CD8-positive, alpha-beta T cell (primary cell): ENCODE results near the gene WIPF3. TPM values are rescaled to one million over a fixed set of nuclear protein-coding genes. Genes with fewer than 3 reads are reported as not detected.

Source experiments
- total RNA-seq, 46 experiments: library from RNA in 2 of 46; stranded (reverse) in 2 of 46; gene quantifications; one replicate each; pipeline ENCODE4 v1.2.3 and lab custom pipeline; 2021 to 2026

Gene WIPF3
- total RNA-seq, 2 experiments from 2014 or later, result not detected

Other genes starting within 250 kb of the WIPF3 start
- not detected for gene PRR15, start 242.7 kb upstream of the WIPF3 start, total RNA-seq
- gene SCRN1, start 183.3 kb downstream of the WIPF3 start, total RNA-seq, result 1 to 10 TPM; 5.7 to 6.8 TPM
- 1 to 10 TPM; 5.7 to 6.1 TPM for gene FKBP14, start 220.2 kb downstream of the WIPF3 start, total RNA-seq
- gene PLEKHA8, start 221.9 kb downstream of the WIPF3 start, total RNA-seq, result 1 to 10 TPM; 3.7 to 4.2 TPM